Activated CD4-positive, alpha-beta T cell treated with anti-CD3 and anti-CD28 coated beads for 1 hour (primary cell): ENCODE results near the gene CDH22.

Source experiments
- DNase-seq: peaks from one replicate; pipeline ENCODE4 v3.0.0-alpha.2; 2020

Gene CDH22

GRCh38 chr20:46211331-46211722 is 97.0 kb downstream of the CDH22 start:
- no peak for DNase-seq

- no peak for DNase-seq
Measured at GRCh38 chr20:46210672-46211330, 97.5 kb downstream of the CDH22 start.

GRCh38 chr20:46209930-46210671 is 98.2 kb downstream of the CDH22 start:
- no peak for DNase-seq

- no peak for DNase-seq
Measured at GRCh38 chr20:46207793-46208192, 100.5 kb downstream of the CDH22 start.

- DNase-seq, result no peak
Measured at GRCh38 chr20:46206992-46207549, 101.2 kb downstream of the CDH22 start.

- DNase-seq, result no peak
Measured at GRCh38 chr20:46206025-46206424, 102.3 kb downstream of the CDH22 start.

- no peak for DNase-seq
Measured at GRCh38 chr20:46205349-46205748, 102.9 kb downstream of the CDH22 start.

GRCh38 chr20:46204594-46205186 is 103.6 kb downstream of the CDH22 start:
- no peak for DNase-seq

- DNase-seq, result no peak
Measured at GRCh38 chr20:46203510-46203837, 104.8 kb downstream of the CDH22 start.

GRCh38 chr20:46202766-46203509 is 105.4 kb downstream of the CDH22 start:
- DNase-seq, result no peak

GRCh38 chr20:46200582-46201570 is 107.4 kb downstream of the CDH22 start:
- no peak for DNase-seq

GRCh38 chr20:46199198-46199597 is 109.1 kb downstream of the CDH22 start:
- no peak for DNase-seq

- no peak for DNase-seq
Measured at GRCh38 chr20:46196990-46197389, 111.3 kb downstream of the CDH22 start.

- DNase-seq, result no peak
Measured at GRCh38 chr20:46195264-46196036, 112.8 kb downstream of the CDH22 start.

GRCh38 chr20:46194409-46194808 is 113.9 kb downstream of the CDH22 start:
- no peak for DNase-seq

- DNase-seq, result no peak
Measured at GRCh38 chr20:46192376-46192944, 115.8 kb downstream of the CDH22 start.

GRCh38 chr20:46191611-46192010 is 116.7 kb downstream of the CDH22 start:
- DNase-seq, result no peak

- no peak for DNase-seq
Measured at GRCh38 chr20:46191168-46191540, 117.1 kb downstream of the CDH22 start.

GRCh38 chr20:46190478-46191167 is 117.7 kb downstream of the CDH22 start:
- no peak for DNase-seq

- DNase-seq, result no peak
Measured at GRCh38 chr20:46188866-46189541, 119.3 kb downstream of the CDH22 start.
